ENCODE data around the gene RASAL2. TPM values are rescaled to one million over a fixed set of nuclear protein-coding genes. Genes with fewer than 3 reads are reported as not detected.

Gene RASAL2
- total and polyA plus RNA-seq, 9 of the 15 experiments (the other 6 are each of a cell fraction or from before 2014, with no cell fraction given), result 0.13 to 1.0 (median 0.62) TPM

GRCh38 chr1:178284058-178284457 lies 190.2 kb downstream of the RASAL2 start:
- H3K4me2 ChIP-seq (ENCODE audit: insufficient read depth, low read length), result no peak overlapping the region
- ATAC-seq (no peak), DNase-seq (ENCODE audit: extremely low read depth in 1 of 4, low spot score in 3 of 4) (no peak), FAIRE-seq (no peak)
- no peak overlapping the region for H2AFZ ChIP-seq (ENCODE audit: low read depth, low read length)
- no peaks in the 10 kb centered on the region for H4K20me1 ChIP-seq (replicated peaks; ENCODE audit: control insufficient read depth, insufficient read depth, low read length)
- in situ Hi-C loops (cut with MboI), result no loop called here
- H3K27me3 ChIP-seq (ENCODE audit: control insufficient read depth in 2 of 2, insufficient read depth in 2 of 2, low read length in 2 of 2), result no peaks in the 10 kb centered on the region
- CTCF ChIA-PET (ENCODE audit: low intra/inter-chr PET ratio), result no interaction called here
- intact Hi-C loops (cut with micrococcal nuclease), result loop anchor here (5.0 kb wide), 1 partner anchor 232 kb away; no protein-coding TSS in a partner anchor
- no peak overlapping the region for H3K9ac ChIP-seq (ENCODE audit: insufficient read depth in 1 of 2, low read depth in 2 of 2, low read length in 2 of 2)
- H3K9me3 ChIP-seq (replicated peaks; ENCODE audit: control insufficient read depth, insufficient read depth, low read depth, low read length), result no peaks in the 10 kb centered on the region
- H3K4me3 ChIP-seq, result no peak overlapping the region
- H3K9me1 ChIP-seq (ENCODE audit: control insufficient read depth, insufficient read depth, low read length), result no peaks in the 10 kb centered on the region
- 3% methylated on average over 3 of the region's 3 CpGs for WGBS (ENCODE audit: insufficient coverage, low coverage, missing lambda C conversion rate)
- no peaks in the 10 kb centered on the region for H3K79me2 ChIP-seq (ENCODE audit: control insufficient read depth, insufficient read depth, low read length)
- H3K27ac ChIP-seq (ENCODE audit: extremely low read depth, low read depth, low read length), result no peak overlapping the region
- POLR2A ChIA-PET, result no interaction called here
- BruUV-seq (replicated peaks), result no TSS peak
- no peaks in the 10 kb centered on the region for H3K4me1 ChIP-seq (replicated peaks in 1 of 2; ENCODE audit: control insufficient read depth in 2 of 2, insufficient read depth in 2 of 2, low read length in 2 of 2)
- no peaks in the 10 kb centered on the region for H3K36me3 ChIP-seq (ENCODE audit: control insufficient read depth, insufficient read depth, low read length)
- no peak for TF ChIP-seq RAD21 (CRISPR knock-in tag; conservative IDR thresholded peaks at IDR 0.05 in 1 of 2, IDR thresholded peaks at IDR 0.05 in 1 of 2)
- TF ChIP-seq ELK3 (CRISPR knock-in tag; IDR thresholded peaks at IDR 0.05), result no peak
- TF ChIP-seq ZNF436 (CRISPR knock-in tag; IDR thresholded peaks at IDR 0.05), result no peak
- TF ChIP-seq ZNF696 (CRISPR knock-in tag; conservative IDR thresholded peaks at IDR 0.05), result no peak
- no peak for TF ChIP-seq TBP (optimal IDR thresholded peaks at IDR 0.05; ENCODE audit: low read depth, low read length)
- no peak for TF ChIP-seq ADNP (tag; IDR thresholded peaks at IDR 0.05)
- TF ChIP-seq HOMEZ (CRISPR knock-in tag; IDR thresholded peaks at IDR 0.05), result no peak
- TF ChIP-seq RUNX1 (IDR thresholded peaks at IDR 0.05; ENCODE audit: low read depth), result no peak
- TF ChIP-seq STAT6 (CRISPR knock-in tag; IDR thresholded peaks at IDR 0.05), result no peak
- TF ChIP-seq PPARD (CRISPR knock-in tag; IDR thresholded peaks at IDR 0.05), result no peak
- no peak for TF ChIP-seq PHB2 (IDR thresholded peaks at IDR 0.05; ENCODE audit: low read depth)
- TF ChIP-seq FOS (IDR thresholded peaks at IDR 0.05; ENCODE audit: extremely low read depth, insufficient read length), result no peak
- TF ChIP-seq PHB (CRISPR knock-in tag; IDR thresholded peaks at IDR 0.05), result no peak

All from K562 (cell line).